ENCODE measurements around the gene PLGRKT.
A peak's percentile ranks its signal among the peaks of the same experiment; 100 is the strongest.
"Not testable (repeated sequence)": the region's sequence is repeated elsewhere in the genome, so short reads cannot be mapped to it uniquely, and the experiment has no call there.

PLGRKT gene

GRCh38 chr9:5450359-5451091 is 12.8 kb upstream of the PLGRKT start, which contains the start of gene CD274:
Gene CD274 (plus strand): TSS chr9:5450542. CDS start chr9:5456114, 5,572 bp downstream.
- DNase-seq, result peak; percentile 86

DNA sequence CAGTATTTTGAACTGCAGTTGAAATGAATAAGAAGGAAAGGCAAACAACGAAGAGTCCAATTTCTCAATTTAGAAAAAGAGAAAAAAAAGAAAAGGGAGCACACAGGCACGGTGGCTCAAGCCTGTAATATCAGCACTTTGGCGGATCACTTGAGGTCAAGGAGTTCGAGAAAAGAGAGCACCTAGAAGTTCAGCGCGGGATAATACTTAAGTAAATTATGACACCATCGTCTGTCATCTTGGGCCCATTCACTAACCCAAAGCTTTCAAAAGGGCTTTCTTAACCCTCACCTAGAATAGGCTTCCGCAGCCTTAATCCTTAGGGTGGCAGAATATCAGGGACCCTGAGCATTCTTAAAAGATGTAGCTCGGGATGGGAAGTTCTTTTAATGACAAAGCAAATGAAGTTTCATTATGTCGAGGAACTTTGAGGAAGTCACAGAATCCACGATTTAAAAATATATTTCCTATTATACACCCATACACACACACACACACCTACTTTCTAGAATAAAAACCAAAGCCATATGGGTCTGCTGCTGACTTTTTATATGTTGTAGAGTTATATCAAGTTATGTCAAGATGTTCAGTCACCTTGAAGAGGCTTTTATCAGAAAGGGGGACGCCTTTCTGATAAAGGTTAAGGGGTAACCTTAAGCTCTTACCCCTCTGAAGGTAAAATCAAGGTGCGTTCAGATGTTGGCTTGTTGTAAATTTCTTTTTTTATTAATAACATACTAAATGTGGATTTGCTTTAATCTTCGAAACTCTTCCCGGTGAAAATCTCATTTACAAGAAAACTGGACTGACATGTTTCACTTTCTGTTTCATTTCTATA is 12.0 kb upstream of the PLGRKT start:
- no peak for DNase-seq

- no peak for DNase-seq
Observed at GRCh38 chr9:5448461-5449435, 11.0 kb upstream of the PLGRKT start.

DNA sequence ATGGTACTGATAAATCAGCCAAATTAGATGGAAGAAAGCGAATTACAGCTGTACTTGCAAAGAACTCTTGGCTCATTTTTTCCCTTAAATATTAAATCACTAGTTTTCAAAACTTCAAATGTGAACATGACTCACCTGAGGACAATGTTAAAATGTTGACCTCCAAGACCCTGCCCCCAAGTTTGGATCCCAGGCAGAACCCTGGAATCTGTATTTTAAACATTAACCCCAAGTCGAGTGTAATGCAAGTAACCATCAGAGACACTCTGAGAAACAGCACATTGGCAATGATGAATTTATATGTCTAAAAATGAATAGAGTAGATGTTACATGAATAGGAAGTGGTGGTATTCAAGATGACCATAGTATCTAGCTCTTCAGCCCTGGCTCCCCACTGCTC is 10.3 kb upstream of the PLGRKT start:
- DNase-seq, result no peak

DNA sequence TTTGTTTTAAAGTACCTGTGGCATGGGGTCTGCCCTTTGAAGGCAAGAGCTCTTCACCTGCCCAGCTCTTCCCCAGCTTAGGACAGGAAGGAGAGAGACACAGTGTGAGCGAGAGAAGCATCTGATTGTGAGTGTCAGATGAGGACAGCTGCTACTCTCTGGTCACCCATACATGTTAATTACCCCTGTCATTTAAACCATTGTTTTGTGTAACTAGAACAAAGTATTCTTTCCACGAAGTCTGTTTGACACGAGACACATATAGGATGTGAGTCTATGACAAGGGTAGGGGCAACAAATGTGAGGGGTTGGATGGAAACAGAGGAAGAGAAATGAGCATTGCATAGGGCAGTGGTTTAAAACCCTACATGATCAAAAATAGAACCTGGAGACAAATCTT is 9.6 kb upstream of the PLGRKT start:
- no peak for DNase-seq

DNA sequence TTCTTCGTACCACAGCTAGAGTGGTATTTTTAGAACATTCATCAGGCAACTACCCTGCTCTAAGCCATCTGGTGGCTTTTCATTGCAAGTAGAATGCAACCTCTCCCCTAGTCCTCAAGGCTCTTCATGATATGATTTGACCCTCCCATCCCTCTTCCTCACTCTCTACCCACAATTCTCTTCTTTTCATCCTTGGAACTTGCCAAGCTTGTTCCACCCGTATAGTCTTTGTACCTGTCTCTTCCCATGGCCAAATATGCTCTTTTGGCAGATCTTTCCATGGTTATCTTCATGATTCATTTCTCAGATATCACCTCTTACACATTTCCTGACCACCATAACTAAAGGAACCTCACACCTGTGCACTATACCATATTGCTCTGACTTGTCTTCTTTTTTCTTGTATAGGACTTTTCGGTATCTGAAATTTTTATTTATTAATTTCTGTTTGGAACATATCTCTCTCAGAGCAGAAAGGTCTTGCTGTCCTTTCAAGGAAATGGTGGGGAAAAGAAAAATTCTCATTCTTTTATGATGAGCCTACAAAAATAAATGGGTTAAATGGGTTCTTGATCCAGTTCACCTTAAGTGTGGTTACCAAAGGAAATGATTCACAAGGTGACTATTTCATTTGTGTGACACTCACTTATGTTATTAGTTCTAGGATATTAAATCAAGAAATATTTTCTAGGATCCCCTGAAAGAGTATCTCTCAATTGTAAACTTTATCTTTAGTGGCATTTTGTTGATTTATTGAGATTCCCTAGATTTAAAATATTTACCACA is 8.9 kb upstream of the PLGRKT start:
- no peak for DNase-seq

GRCh38 chr9:5445886-5446285 is 8.2 kb upstream of the PLGRKT start:
- DNase-seq, result no peak

DNA sequence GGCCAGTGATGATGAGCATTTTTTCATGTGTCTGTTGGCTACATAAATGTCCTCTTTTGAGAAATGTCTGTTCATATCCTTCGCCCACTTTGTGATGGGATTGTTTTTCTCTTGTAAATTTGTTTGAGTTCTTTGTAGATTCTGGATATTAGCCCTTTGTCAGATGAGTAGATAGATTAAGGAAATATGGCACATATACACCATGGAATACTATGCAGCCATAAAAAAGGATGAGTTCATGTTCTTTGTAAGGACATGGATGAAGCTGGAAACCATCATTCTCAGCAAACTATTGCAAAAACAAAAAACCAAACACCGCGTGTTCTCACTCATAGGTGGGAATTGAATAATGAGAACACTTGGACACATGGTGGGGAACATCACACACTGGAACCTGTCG is 7.4 kb upstream of the PLGRKT start:
- DNase-seq, result not testable (repeated sequence)

GRCh38 chr9:5443850-5444249 is 6.1 kb upstream of the PLGRKT start:
- DNase-seq, result no peak

GRCh38 chr9:5442400-5443011 is 4.8 kb upstream of the PLGRKT start:
- DNase-seq, result peak; percentile 62

DNA sequence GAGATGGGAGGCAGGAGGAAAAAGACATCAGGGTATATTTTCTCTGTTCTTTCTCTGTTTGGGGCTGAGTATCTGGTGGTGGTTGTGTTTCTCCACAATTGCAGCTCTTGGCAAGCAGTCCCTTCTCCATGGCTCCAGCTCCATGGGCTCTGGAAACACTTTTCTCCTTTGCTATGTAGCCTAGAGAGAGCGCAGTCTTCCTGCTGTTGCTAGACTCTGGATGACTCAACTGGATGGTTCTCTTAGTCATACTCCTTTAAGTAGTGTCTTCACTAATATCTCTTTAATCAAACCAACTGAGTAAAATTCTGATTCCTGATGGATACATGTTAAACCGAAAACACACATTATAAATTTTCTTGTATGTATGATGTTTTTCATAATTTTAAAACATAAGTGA is 3.3 kb upstream of the PLGRKT start:
- DNase-seq, result no peak

DNA sequence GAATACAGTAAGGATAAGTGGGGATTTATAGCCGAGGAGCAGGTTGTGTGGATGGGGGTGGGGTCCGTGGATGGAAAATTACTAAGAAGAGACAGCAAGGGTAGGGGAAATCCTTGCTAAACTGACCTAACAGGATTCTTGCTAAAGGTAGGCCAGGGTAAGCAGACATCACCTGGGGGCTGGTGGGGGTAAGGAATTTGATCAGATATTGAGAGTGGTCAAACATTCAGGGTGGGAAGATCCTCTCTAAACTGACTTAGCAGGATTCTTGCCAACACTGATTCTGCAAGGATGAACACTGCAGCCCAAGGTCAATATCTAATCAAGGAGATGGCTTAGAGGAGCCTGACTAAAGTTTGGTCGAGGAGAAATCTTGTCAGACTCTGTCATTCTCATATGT is 2.7 kb upstream of the PLGRKT start:
- DNase-seq, result no peak

- no peak for DNase-seq
Observed at GRCh38 chr9:5438301-5439162, 807 bp upstream of the PLGRKT start.

- DNase-seq, result no peak
Observed at GRCh38 chr9:5436441-5436840, 1.3 kb downstream of the PLGRKT start.

GRCh38 chr9:5435912-5436311 is 1.8 kb downstream of the PLGRKT start:
- no peak for DNase-seq

GRCh38 chr9:5433841-5434810 is 3.6 kb downstream of the PLGRKT start:
- DNase-seq, result not testable (repeated sequence)

- not testable (repeated sequence) for DNase-seq
Observed at GRCh38 chr9:5433328-5433727, 4.4 kb downstream of the PLGRKT start.

GRCh38 chr9:5432890-5433289 is 4.8 kb downstream of the PLGRKT start:
- DNase-seq, result not testable (repeated sequence)

GRCh38 chr9:5430912-5431311 is 6.8 kb downstream of the PLGRKT start:
- no peak for DNase-seq

All from NCI-H1092 treated with DMSO at 0.1 percent for 48 hours (cell line).